HCT116 (cell line): ENCODE measurements around the gene ITPR2. TPM values are rescaled to one million over a fixed set of nuclear protein-coding genes. Genes with fewer than 3 reads are reported as not detected.

Source experiments
- ATAC-seq: fragments of 200-7000 bp; cut with Tn5 transposase; 2 replicates; pipeline ENCODE4 v1.9.1; 2020; ENCODE audit warnings: mild to moderate bottlenecking, moderate library complexity
- BruUV-seq: library from RNA; stranded (reverse); fragments of 400-500 nt; replicated peaks from 2 replicates; lab custom pipeline; 2021; lab: Mats Ljungman, UMichigan
- CTCF ChIA-PET: fragments of 300-600 bp; sonication (Branson Sonifier 250); formaldehyde crosslinking; loops from one replicate; lab custom pipeline; 2021; ENCODE audit warnings: antibody characterized with exemption; lab: Charles Lee
- POLR2A ChIA-PET: fragments of 300-600, 350-600 bp; sonication (Branson Sonifier 250); formaldehyde crosslinking; loops from one replicate; lab custom pipeline; 2021; ENCODE audit warnings: antibody characterized with exemption; lab: Charles Lee
- RAD21 ChIA-PET, 2 experiments: fragments of 300-600 bp; sonication (Branson Sonifier 250); formaldehyde crosslinking; loops; one replicate each; lab custom pipeline; 2023; ENCODE audit warnings: low total read pairs in 2 of 2; ENCODE audit not compliant: uncharacterized antibody in 2 of 2, unreplicated experiment in 2 of 2, low non-redundant PET in 1 of 2; lab: Charles Lee
- DNase-seq: peaks from one replicate; pipeline ENCODE4 v3.0.0-alpha.2; 2010; ENCODE audit warnings: low read depth, low spot score
- H2AFZ ChIP-seq: fragments of 200-600 bp; shearing (Covaris generic), sonication (generic); 2 replicates; pipeline ENCODE4 v1.6.1; 2017; ENCODE audit warnings: low read depth, mixed run types, mixed read lengths, antibody characterized with exemption, low read length; ENCODE audit not compliant: poor library complexity, severe bottlenecking
- H3K27ac ChIP-seq: 2 replicates; pipeline ENCODE4 v1.5.1; 2012; ENCODE audit warnings: low read depth, low read length
- H3K27me3 ChIP-seq: fragments of 200-600 bp; sonication (generic); 2 replicates; pipeline ENCODE4 v1.6.1; 2016; ENCODE audit warnings: mixed run types, low read length, mixed read lengths; ENCODE audit not compliant: insufficient read depth
- H3K36me3 ChIP-seq, 2 experiments: fragments of 200-500 bp in 1 of 2; fragments of 200-600 bp in 1 of 2; sonication (Bioruptor generic) in 1 of 2; sonication (generic) in 1 of 2; 2 replicates each; pipeline versions ENCODE4 v1.5.1 to v1.6.1; 2014 to 2016; ENCODE audit warnings: low read length in 2 of 2, inconsistent platforms in 1 of 2, mixed read lengths in 1 of 2, mixed run types in 1 of 2; ENCODE audit not compliant: insufficient read depth in 2 of 2, control insufficient read depth in 1 of 2
- H3K4me1 ChIP-seq, 2 experiments: fragments of 200-600 bp in 1 of 2; sonication (generic) in 1 of 2; 2 replicates each; pipeline versions ENCODE4 v1.5.1 to v1.6.1; 2012 to 2017; ENCODE audit warnings: low read length in 2 of 2, inconsistent platforms in 1 of 2, mild to moderate bottlenecking in 1 of 2, mixed read lengths in 1 of 2, mixed run types in 1 of 2, moderate library complexity in 1 of 2; ENCODE audit not compliant: insufficient read depth in 2 of 2, control insufficient read depth in 1 of 2
- H3K4me2 ChIP-seq: fragments of 200-600 bp; sonication (generic); 2 replicates; pipeline ENCODE4 v1.6.1; 2017; ENCODE audit warnings: mixed run types, low read length, mixed read lengths
- H3K4me3 ChIP-seq, 2 experiments: fragments of 200-600 bp in 1 of 2; sonication (generic) in 1 of 2; replicated peaks in 1 of 2; 2 replicates each; pipeline ENCODE4 v1.5.1; 2011 to 2016; ENCODE audit warnings: low read length in 2 of 2, control low read depth in 1 of 2, low read depth in 1 of 2, mild to moderate bottlenecking in 1 of 2, mixed read lengths in 1 of 2, mixed run types in 1 of 2
- H3K79me2 ChIP-seq: fragments of 200-600 bp; sonication (generic); 2 replicates; pipeline ENCODE4 v1.6.1; 2017; ENCODE audit warnings: mild to moderate bottlenecking, mixed run types, low read length, moderate library complexity, mixed read lengths; ENCODE audit not compliant: insufficient read depth
- H3K9ac ChIP-seq: fragments of 200-600 bp; sonication (generic); 2 replicates; pipeline ENCODE4 v1.6.1; 2016; ENCODE audit warnings: low read length, mixed read lengths
- H3K9me2 ChIP-seq: fragments of 200-600 bp; sonication (generic), shearing (Covaris generic); 2 replicates; pipeline ENCODE4 v1.6.1; 2017; ENCODE audit warnings: mixed run types, mild to moderate bottlenecking, moderate library complexity; ENCODE audit not compliant: insufficient read depth
- H3K9me3 ChIP-seq, 2 experiments: fragments of 200-500 bp in 1 of 2; fragments of 200-600 bp in 1 of 2; sonication (Bioruptor generic) in 1 of 2; sonication (generic) in 1 of 2; 2 replicates each; pipeline ENCODE4 v1.6.1; 2014 to 2017; ENCODE audit warnings: low read length in 2 of 2, mixed read lengths in 2 of 2, inconsistent platforms in 1 of 2, low read depth in 1 of 2, mild to moderate bottlenecking in 1 of 2, mixed run types in 1 of 2, moderate library complexity in 1 of 2; ENCODE audit not compliant: control insufficient read depth in 1 of 2, insufficient read depth in 1 of 2
- H4K20me1 ChIP-seq: fragments of 200-600 bp; sonication (generic), shearing (Covaris generic); 2 replicates; pipeline ENCODE4 v1.6.1; 2017; ENCODE audit warnings: mixed run types, mild to moderate bottlenecking, moderate library complexity; ENCODE audit not compliant: insufficient read depth
- ELF1 ChIP-seq: IDR thresholded peaks from 2 replicates; pipeline ENCODE4 v1.6.1; 2012; ENCODE audit warnings: low read depth, borderline replicate concordance
- POLR2A ChIP-seq: IDR thresholded peaks from 2 replicates; pipeline ENCODE4 v1.7.0; 2011; ENCODE audit warnings: borderline replicate concordance; ENCODE audit not compliant: insufficient read depth, insufficient read length; ENCODE audit errors: extremely low read depth
- POLR2AphosphoS5 ChIP-seq: IDR thresholded peaks from 2 replicates; pipeline ENCODE4 v1.6.1; 2011; ENCODE audit warnings: mild to moderate bottlenecking, low read depth, low read length, moderate library complexity
- RAD21 ChIP-seq: IDR thresholded peaks from 2 replicates; pipeline ENCODE4 v1.6.1; 2012; ENCODE audit warnings: low read depth, mild to moderate bottlenecking
- SIN3A ChIP-seq: IDR thresholded peaks from 2 replicates; pipeline ENCODE4 v1.6.1; 2012; ENCODE audit warnings: low read depth
- ZFX ChIP-seq: fragments of 450-650 bp; IDR thresholded peaks from 2 replicates; pipeline ENCODE4 v1.6.1; 2017
- intact Hi-C: fragments of 100-400 bp; cut with micrococcal nuclease; formaldehyde crosslinking; loops from 2 replicates; pipeline ENCODE4 v1.10.0; 2022
- total RNA-seq: library from RNA; stranded (reverse); gene quantifications from one replicate; pipeline ENCODE4 v1.2.1, GENCODE V29; 2021; ENCODE audit not compliant: unreplicated experiment
- TF ChIP-seq, protein P1 (sequence below): IDR thresholded peaks from 2 replicates; pipeline ENCODE4 v1.6.1; 2012; ENCODE audit warnings: low read depth

Gene ITPR2
- total RNA-seq, 1 experiment from 2014 or later: 6.5 TPM

DNA sequence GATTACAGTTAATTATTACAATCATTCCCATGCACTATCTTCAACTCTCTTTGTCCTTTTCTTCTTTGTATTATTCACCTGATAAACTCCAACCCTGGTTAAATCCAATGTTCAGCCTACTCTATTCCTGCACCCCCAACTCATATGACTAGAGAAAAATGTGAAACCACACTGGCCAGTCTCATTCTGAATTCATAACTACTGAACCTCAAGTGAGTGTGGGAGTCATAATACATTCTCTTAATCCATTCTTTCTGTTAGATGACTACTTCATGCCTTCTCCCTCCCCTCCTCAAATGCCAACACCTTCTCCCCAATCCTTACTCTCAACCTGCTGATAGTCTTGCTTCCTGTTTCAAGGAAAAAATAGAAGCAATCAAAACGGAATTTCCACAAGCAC lies 22.3 kb upstream of the ITPR2 start:
- no peak for ATAC-seq
- Histone ChIP-seq H3K9ac (no peak overlapping the region), H4K20me1 (no peaks in the 10 kb centered on the region), H3K27me3 (no peaks in the 10 kb centered on the region), H2AFZ (no peak overlapping the region)
- no TSS peak for BruUV-seq
- POLR2A ChIA-PET: no interaction called here
- TF ChIP-seq, protein P1, sequence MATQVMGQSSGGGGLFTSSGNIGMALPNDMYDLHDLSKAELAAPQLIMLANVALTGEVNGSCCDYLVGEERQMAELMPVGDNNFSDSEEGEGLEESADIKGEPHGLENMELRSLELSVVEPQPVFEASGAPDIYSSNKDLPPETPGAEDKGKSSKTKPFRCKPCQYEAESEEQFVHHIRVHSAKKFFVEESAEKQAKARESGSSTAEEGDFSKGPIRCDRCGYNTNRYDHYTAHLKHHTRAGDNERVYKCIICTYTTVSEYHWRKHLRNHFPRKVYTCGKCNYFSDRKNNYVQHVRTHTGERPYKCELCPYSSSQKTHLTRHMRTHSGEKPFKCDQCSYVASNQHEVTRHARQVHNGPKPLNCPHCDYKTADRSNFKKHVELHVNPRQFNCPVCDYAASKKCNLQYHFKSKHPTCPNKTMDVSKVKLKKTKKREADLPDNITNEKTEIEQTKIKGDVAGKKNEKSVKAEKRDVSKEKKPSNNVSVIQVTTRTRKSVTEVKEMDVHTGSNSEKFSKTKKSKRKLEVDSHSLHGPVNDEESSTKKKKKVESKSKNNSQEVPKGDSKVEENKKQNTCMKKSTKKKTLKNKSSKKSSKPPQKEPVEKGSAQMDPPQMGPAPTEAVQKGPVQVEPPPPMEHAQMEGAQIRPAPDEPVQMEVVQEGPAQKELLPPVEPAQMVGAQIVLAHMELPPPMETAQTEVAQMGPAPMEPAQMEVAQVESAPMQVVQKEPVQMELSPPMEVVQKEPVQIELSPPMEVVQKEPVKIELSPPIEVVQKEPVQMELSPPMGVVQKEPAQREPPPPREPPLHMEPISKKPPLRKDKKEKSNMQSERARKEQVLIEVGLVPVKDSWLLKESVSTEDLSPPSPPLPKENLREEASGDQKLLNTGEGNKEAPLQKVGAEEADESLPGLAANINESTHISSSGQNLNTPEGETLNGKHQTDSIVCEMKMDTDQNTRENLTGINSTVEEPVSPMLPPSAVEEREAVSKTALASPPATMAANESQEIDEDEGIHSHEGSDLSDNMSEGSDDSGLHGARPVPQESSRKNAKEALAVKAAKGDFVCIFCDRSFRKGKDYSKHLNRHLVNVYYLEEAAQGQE: no peak
- TF ChIP-seq, all 23 proteins: peak for 0
- ChIA-PET CTCF (interaction anchor here (1.1 to 1.8 kb wide), 3 partner anchors 23 to 161 kb away, joined by 3 to 5 read pairs (median 4); no protein-coding TSS in a partner anchor), RAD21 (no interaction called here)
- Histone ChIP-seq H3K36me3 (no peaks in the 10 kb centered on the region), H3K9me2 (0 out of 2 replicates have a peak, but pooled peaks cover 3% of the 10 kb centered on the region), H3K4me1 (0 out of 4 replicates have a peak, but pooled peaks cover 0 to 3% of the 10 kb centered on the region in 2 experiments), H3K4me2 (no peak overlapping the region), H3K4me3 (no peak overlapping the region), H3K27ac (no peak overlapping the region), H3K79me2 (no peaks in the 10 kb centered on the region), H3K9me3 (no peaks in the 10 kb centered on the region)
- no peak for DNase-seq
- intact Hi-C loops: loop anchor here (10.0 kb wide), 1 partner anchor 849 kb away; no protein-coding TSS in a partner anchor

DNA sequence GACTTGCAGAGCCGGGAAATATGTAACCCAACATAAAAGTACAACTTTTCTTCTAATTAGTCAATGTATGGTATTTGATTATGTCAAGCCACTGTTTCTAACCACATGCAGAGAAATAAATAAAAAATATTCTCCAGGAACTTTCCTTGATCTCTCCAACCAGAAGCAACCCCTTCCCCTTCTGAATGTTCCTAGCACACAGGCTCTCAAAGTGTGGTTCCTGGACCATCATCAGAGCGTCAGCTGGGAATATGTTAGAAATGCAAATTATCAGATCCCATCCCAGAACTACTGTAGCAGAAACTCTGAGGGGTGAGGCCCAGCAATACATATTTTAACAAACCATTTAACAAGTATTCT lies 21.0 kb upstream of the ITPR2 start:
- no peak for DNase-seq
- Histone ChIP-seq H2AFZ (peak overlapping the region; percentile 96), H3K4me3 (no peak overlapping the region), H3K9me2 (0 out of 2 replicates have a peak, but pooled peaks cover 3% of the 10 kb centered on the region), H3K79me2 (no peaks in the 10 kb centered on the region), H3K9me3 (no peaks in the 10 kb centered on the region), H3K27me3 (no peaks in the 10 kb centered on the region), H4K20me1 (no peaks in the 10 kb centered on the region), H3K27ac (no peak overlapping the region), H3K9ac (no peak overlapping the region), H3K36me3 (no peaks in the 10 kb centered on the region), H3K4me1 (0 out of 4 replicates have a peak, but pooled peaks cover 0 to 3% of the 10 kb centered on the region in 2 experiments), H3K4me2 (0 out of 2 replicates have a peak overlapping the region, but pooled peaks have one; percentile 18)
- intact Hi-C loops: loop anchor here (5.0 to 10.0 kb wide), 3 partner anchors 288 to 851 kb away; no protein-coding TSS in a partner anchor
- CTCF ChIA-PET: interaction anchor here (1.2 to 1.8 kb wide), 4 partner anchors 9 to 162 kb away, joined by 3 to 5 read pairs (median 4); no protein-coding TSS in a partner anchor
- no TSS peak for BruUV-seq
- TF ChIP-seq RAD21 (no peak), ZFX (no peak), POLR2AphosphoS5 (no peak), SIN3A (no peak), ELF1 (no peak), POLR2A (no peak)
- peak; percentile 35 for ATAC-seq
- RAD21 ChIA-PET: no interaction called here
- POLR2A ChIA-PET: no interaction called here
